ENCODE measurements around the gene HSF4.
A peak's percentile ranks its signal among the peaks of the same experiment; 100 is the strongest.

Gene HSF4

DNA sequence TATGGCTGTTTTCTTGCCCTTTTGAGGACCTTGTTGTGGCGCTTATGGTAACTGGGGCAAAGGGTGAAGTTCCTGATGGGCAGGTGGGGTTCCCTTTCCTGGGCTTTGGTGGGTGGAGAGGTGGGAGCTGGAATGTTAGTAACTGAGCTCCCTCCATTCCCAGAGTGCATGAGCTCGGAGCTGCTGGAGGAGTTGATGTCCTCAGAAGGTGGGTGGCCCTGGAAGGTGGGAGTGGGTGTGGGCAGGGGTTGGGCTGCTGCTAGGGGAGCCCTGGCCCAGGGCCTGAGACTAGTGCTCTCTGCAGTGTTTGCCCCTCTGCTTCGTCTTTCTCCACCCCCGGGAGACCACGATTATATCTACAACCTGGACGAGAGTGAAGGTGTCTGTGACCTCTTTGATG lies 33.2 kb downstream of the HSF4 start:
- FAIRE-seq (no peak), DNase-seq (ENCODE audit: insufficient read length, low spot score) (no peak)

DNA sequence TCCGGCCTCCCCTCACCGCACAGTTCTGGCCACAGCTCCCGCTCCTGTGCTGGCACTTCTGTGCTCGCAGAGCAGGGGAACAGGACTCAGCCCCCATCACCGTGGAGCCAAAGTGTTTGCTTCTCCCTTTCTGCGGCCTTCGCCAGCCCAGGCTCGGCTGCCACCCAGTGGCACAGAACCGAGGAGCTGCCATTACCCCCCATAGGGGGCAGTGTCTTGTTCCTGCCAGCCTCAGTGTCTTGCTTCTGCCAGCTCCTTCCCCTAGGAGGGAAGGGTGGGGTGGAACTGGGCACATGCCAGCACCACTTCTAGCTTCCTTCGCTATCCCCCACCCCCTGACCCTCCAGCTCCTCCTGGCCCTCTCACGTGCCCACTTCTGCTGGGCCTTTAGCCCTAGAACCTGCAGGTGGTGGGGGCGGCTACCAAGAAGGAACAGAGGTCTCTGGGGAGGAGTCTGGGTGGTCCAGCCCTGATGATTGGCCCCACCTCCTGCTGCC lies 33.7 kb downstream of the HSF4 start:
- DNase-seq (ENCODE audit: insufficient read length, low spot score): no peak
- no peak for FAIRE-seq

- FAIRE-seq: no peak
- no peak for DNase-seq (ENCODE audit: insufficient read length, low spot score)
Measured at GRCh38 chr16:67199011-67199807, 34.7 kb downstream of the HSF4 start, which contains the start of gene ELMO3. TSS of gene ELMO3 (plus strand) at chr16:67199131. CDS start at chr16:67199327, 196 bp downstream.

- no peak for DNase-seq (ENCODE audit: insufficient read length, low spot score)
Measured at GRCh38 chr16:67199808-67200198, 35.3 kb downstream of the HSF4 start.

DNA sequence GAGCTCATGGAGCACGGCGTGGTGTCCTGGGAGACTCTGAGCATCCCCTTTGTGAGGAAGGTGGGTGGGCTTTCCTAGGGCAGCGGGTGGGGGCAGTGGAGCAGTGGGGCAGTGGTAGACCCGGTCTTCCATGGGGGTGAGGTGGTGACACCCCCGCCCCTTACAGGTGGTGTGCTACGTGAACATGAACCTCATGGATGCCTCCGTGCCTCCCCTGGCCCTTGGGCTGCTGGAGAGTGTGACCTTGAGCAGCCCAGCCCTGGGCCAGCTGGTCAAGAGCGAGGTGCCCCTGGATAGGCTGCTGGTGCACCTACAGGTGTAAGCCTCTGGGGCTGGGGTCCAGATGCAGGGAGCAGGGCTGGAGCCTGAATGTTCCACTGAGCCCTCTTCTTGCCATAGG lies 35.9 kb downstream of the HSF4 start:
- peak; percentile 51 for FAIRE-seq
- no peak for DNase-seq (ENCODE audit: insufficient read length, low spot score)

More at GRCh38 chr16:67199808-67200198, 35.3 kb downstream of the HSF4 start:
- FAIRE-seq: no peak

- DNase-seq (ENCODE audit: insufficient read length, low spot score): no peak
- no peak for FAIRE-seq
Measured at GRCh38 chr16:67201411-67202345, 37.1 kb downstream of the HSF4 start.

DNA sequence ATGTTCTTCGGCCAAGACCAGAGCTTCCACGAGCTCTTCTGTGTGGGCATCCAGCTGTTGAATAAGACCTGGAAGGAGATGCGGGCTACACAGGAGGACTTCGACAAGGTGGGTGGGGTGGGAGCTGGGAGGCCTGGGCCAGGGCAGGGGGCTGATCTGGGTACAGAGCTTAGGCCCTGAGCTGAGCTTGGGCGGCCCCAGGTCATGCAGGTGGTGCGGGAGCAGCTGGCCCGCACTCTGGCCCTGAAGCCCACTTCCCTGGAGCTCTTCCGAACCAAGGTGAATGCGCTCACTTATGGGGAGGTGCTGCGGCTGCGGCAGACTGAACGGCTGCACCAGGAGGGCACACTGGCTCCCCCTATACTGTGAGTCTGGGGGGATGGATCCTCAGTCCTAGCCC lies 37.9 kb downstream of the HSF4 start:
- DNase-seq (ENCODE audit: insufficient read length, low spot score): no peak
- FAIRE-seq: no peak

DNA sequence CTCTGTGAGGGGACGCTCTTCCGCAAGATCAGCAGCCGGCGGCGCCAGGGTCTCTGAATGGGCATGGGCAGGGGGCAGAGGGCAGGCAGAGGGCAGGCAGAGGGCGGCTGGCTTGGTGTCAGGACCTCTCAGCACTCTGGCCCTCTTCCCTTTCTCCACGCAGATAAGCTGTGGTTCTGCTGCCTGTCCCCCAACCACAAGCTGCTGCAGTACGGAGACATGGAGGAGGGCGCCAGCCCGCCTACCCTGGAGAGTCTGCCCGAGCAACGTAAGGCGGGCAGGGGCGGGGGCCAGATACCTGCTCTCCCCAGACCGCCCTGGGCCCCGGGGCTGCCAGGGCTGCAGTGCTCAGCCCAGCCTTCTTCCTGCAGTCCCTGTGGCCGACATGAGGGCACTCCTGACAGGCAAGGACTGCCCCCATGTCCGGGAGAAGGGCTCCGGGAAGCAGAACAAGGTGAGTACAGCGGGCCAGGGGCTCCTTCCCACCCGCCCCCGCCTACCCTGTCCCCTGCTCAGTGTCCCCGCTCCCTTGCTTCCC lies 38.5 kb downstream of the HSF4 start:
- no peak for FAIRE-seq
- no peak for DNase-seq (ENCODE audit: insufficient read length, low spot score)

GRCh38 chr16:67204076-67204475 lies 39.5 kb downstream of the HSF4 start:
- no peak for DNase-seq (ENCODE audit: insufficient read length, low spot score)

GRCh38 chr16:67206129-67206837 lies 41.7 kb downstream of the HSF4 start:
- no peak for DNase-seq (ENCODE audit: insufficient read length, low spot score)
- FAIRE-seq: peak; percentile 52

More at GRCh38 chr16:67204076-67204475, 39.5 kb downstream of the HSF4 start:
- no peak for FAIRE-seq

- no peak for FAIRE-seq
- DNase-seq (ENCODE audit: insufficient read length, low spot score): peak; percentile 40
Measured at GRCh38 chr16:67206838-67207248, 42.3 kb downstream of the HSF4 start.

DNA sequence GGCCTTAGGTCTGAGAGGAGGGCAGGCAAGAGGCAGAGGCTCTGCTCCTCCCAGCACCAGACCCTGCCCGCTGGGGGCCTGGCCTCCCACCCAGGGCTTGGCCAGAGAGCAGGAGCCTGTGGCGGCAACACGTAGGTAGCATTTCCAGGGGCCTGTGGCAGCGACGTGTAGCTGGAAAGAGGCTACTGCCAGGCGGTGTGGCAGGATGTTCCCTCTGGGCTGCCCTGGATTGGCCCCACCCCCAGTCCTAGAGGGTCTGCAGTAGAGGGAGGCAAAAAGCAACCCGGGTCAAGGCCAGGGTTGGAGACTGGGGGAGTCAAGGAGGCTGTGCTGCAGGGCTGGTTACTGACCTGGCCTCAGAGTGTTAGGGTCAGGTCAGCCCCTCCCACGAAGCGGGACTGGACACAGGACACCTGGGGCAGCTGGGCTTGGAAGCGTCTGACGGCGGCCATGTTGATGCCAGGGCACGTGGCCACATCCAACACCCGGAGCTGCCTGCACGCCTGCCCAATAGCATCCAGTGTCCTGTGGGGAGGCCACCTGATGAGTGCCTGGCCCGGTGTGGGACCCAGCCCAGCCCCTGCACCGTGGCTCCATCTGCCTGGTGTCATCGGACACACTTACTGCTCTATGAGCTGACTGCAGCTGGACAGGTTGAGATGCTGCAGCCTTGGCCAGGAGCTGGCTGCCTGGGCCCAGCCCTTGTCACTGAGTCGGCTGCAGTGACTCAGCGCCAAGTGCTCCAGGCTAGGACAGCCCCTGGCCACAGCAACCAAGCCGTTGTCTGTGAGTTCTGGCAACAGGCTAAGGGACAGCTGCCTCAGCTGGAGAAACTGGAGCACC lies 42.9 kb downstream of the HSF4 start:
- DNase-seq (ENCODE audit: insufficient read length, low spot score) (peak; percentile 28), FAIRE-seq (peak; percentile 83)

DNA sequence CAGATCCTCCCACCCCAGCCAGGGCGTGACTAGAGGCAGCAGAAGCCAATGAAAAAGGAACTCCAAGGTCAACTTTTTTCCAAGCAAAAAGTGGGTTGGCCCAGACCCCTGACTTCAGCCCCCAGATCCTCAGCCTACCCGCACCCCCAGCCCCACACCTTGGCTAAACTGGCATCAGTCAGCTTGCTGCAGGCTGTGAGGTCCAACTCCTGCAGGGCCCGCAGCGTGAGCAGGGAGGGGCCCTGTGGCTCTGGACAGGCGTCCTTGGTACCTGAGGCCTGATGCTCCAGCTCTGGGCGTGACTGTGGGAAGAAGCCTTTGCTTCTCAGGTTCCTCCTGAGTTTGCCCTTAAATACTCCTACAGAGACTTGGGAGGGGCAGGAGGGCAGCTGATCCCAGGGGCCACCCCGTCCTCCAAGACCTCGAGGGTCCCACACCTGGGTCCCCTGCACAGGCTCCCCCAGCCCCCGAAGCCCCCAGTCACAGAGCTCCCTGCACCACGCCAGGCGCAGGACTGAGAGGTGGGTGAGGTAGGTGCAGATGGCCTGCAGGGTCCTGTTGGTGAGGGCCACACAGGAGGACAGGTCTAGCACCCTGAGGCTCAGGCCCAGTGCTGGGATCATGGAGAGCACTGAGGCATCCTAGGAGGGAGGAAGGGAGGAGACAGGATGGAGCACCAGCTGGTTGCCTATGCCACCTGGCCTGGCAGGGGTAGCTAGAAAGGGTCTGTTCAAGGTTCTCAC lies 43.8 kb downstream of the HSF4 start:
- DNase-seq (ENCODE audit: insufficient read length, low spot score): no peak
- FAIRE-seq: no peak

DNA sequence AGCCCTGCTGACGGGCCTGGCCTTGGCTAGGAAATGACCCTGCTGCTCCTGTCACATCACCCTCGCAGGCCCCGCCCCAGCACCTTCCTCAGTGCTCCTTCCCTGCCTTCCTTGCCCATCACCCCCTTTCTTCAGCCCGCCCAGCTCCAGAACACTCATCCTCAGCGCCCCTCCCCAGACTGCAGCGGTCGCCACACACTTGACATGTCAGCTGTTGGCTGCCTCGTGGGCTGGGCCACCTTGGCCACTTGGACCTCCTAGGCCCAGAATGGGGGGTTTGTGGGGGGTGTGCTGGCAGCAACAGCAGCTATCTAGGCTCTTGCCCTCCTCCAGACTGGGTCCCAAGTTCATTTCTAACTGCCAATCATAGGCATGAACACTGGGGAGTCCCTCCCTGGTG lies 45.0 kb downstream of the HSF4 start:
- no peak for FAIRE-seq
- no peak for DNase-seq (ENCODE audit: insufficient read length, low spot score)

DNA sequence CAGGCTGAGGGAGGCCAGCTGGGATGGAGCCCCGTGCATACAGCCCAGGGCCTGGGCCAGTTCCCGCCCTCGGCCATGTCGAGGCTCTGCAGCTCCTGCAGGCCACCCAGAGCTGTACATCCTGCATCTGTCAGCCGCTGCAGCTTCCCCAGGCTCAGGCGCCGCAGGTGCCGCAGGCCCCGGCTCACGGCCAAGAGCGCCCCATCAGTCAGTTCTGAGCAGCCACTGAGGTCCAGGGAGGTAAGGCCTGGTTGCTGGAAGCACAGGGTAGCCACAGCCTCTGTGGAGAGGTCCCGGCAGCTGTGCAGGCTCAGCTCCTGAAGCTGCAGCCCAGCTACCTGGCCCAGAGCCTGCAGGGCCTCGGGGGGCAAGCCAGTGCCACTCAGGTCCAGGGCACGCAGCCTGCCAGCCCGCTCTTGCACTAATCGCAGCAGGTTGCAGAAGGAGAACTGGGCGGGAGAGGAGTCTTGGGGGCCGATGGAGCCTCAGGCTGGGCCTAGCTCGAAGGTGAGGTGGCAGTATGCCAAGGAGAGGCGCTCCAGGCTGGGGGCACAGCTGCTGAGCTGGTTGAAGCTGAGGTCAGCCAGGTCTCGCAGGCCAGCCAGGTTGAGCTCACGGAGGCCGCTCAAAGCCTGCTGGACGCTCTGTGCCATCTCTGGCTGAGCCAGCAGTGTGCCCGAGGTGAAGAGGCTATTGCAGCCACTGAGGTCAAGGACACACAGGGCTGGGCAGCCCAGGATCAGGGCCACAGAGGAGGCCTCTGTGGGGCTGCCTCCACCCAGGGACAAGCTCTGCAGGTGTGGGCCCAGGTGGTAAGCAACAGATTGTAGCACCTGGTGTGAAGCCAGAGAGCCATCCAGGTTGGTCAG lies 45.8 kb downstream of the HSF4 start:
- DNase-seq (ENCODE audit: insufficient read length, low spot score) (no peak), FAIRE-seq (no peak)

DNA sequence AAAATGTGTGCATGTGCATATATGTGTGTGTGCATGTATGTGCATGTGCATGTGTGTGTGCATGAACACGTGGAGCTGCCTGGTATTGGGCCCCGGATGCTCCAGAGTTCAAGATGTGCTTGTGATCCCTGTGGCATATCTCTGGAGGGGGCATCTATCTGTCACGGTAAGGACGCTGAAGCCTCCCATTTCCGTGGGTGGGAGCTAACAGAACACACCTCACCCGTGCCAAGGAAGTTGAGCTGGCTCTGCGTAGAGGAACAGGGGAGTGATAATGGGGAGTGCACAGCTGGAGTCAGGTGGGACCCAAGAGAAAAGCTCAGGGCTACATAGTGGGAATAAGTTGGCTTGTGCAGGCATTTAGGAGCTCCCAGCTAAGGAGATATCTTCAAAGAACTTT lies 47.1 kb downstream of the HSF4 start:
- FAIRE-seq: peak; percentile 70
- DNase-seq (ENCODE audit: insufficient read length, low spot score): no peak

DNA sequence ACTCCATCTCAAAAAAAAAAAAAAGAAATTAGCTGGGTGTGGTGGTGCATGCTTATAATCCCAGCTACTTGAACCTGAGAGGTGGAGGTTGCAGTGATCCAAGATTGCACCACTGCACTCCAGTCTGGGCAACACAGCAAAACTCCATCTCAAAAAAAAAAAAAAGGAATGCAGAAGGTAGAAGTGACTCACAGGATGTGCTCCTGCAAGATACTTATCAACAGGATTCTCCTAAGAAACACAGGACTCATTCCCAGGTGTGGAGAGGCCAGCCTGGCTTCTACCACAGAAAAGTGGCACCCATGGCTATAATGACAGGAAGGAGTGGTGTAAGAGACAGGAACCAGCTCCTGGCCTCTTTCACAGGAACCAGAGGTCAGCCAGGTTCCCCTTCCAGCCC lies 48.2 kb downstream of the HSF4 start:
- FAIRE-seq: no peak

More for the DNA sequence above, 48.2 kb downstream of the HSF4 start:
- no peak for DNase-seq (ENCODE audit: insufficient read length, low spot score)
